ENCODE data around the gene ABCC8. TPM values are rescaled to one million over a fixed set of nuclear protein-coding genes. Genes with fewer than 3 reads are reported as not detected.
A peak's percentile ranks its signal among the peaks of the same experiment; 100 is the strongest.

Gene ABCC8
- total RNA-seq, 1 donor, result not detected

- Histone ChIP-seq H3K9me3 (ENCODE audit: low read depth, low read length) (no peaks in the 10 kb centered on the region), H3K27ac (ENCODE audit: low read depth, low read length) (peak overlapping the region; percentile 73), H2AFZ (ENCODE audit: low read length) (no peak overlapping the region), H3K4me1 (ENCODE audit: insufficient read depth, low read length) (peaks cover 7% of the 10 kb centered on the region), H3K36me3 (ENCODE audit: insufficient read depth, low read length) (no peaks in the 10 kb centered on the region), H4K20me1 (ENCODE audit: insufficient read depth, low read length) (no peaks in the 10 kb centered on the region), H3K27me3 (ENCODE audit: insufficient read depth, low read length) (no peaks in the 10 kb centered on the region), H3K4me3 (ENCODE audit: insufficient read depth, low read length) (no peak overlapping the region), H3K79me2 (ENCODE audit: insufficient read depth, low read length) (no peaks in the 10 kb centered on the region), H3K4me2 (ENCODE audit: insufficient read depth, low read length) (no peak overlapping the region)
- TF ChIP-seq, protein P1, sequence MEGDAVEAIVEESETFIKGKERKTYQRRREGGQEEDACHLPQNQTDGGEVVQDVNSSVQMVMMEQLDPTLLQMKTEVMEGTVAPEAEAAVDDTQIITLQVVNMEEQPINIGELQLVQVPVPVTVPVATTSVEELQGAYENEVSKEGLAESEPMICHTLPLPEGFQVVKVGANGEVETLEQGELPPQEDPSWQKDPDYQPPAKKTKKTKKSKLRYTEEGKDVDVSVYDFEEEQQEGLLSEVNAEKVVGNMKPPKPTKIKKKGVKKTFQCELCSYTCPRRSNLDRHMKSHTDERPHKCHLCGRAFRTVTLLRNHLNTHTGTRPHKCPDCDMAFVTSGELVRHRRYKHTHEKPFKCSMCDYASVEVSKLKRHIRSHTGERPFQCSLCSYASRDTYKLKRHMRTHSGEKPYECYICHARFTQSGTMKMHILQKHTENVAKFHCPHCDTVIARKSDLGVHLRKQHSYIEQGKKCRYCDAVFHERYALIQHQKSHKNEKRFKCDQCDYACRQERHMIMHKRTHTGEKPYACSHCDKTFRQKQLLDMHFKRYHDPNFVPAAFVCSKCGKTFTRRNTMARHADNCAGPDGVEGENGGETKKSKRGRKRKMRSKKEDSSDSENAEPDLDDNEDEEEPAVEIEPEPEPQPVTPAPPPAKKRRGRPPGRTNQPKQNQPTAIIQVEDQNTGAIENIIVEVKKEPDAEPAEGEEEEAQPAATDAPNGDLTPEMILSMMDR (IDR thresholded peaks at IDR 0.05; ENCODE audit: extremely low read depth, low read depth, low read length), result no peak
- DNase-seq (ENCODE audit: insufficient read length, low spot score, missing footprints), result peak; percentile 83
Observed at GRCh38 chr11:17343907-17344306, 132.7 kb downstream of the ABCC8 start.

DNA sequence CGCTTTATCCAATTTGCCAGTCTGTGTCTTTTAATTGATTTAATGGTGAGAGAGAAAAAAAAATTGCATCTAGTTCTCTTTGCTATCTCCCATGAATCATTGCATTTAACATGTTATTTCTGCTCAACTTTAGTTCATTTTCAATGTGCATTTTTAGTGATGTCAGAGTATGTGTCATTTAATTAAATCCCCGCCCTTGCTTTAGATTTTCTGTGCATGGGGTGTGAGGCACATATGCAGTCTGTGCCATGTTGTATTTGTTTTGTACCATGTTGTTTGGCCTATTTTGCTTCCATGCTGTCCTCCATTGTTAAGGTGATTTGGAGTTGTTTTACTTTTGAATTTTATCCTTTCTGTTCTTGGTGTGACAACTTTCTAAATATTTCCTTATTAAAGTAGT, 133.4 kb downstream of the ABCC8 start:
- no peak for DNase-seq (ENCODE audit: insufficient read length, low spot score, missing footprints)
- H3K4me2 ChIP-seq (ENCODE audit: insufficient read depth, low read length), result no peak overlapping the region
- peaks cover 7% of the 10 kb centered on the region for H3K4me1 ChIP-seq (ENCODE audit: insufficient read depth, low read length)
- H3K36me3 ChIP-seq (ENCODE audit: insufficient read depth, low read length), result no peaks in the 10 kb centered on the region
- TF ChIP-seq, protein P1 (IDR thresholded peaks at IDR 0.05; ENCODE audit: extremely low read depth, low read depth, low read length), result no peak
- H3K4me3 ChIP-seq (ENCODE audit: insufficient read depth, low read length), result no peak overlapping the region
- H3K27ac ChIP-seq (ENCODE audit: low read depth, low read length), result peak overlapping the region; percentile 73
- no peaks in the 10 kb centered on the region for H3K9me3 ChIP-seq (ENCODE audit: low read depth, low read length)
- H3K27me3 ChIP-seq (ENCODE audit: insufficient read depth, low read length), result no peaks in the 10 kb centered on the region
- no peaks in the 10 kb centered on the region for H3K79me2 ChIP-seq (ENCODE audit: insufficient read depth, low read length)
- H4K20me1 ChIP-seq (ENCODE audit: insufficient read depth, low read length), result no peaks in the 10 kb centered on the region
- H2AFZ ChIP-seq (ENCODE audit: low read length), result no peak overlapping the region

Other genes with a start within 250 kb of the ABCC8 start
- gene NUCB2, start 200.1 kb downstream of the ABCC8 start, total RNA-seq, result 109 and 114 TPM in 2 replicates
- 26.4 and 26.5 TPM in 2 replicates for gene NCR3LG1, start 125.0 kb downstream of the ABCC8 start, total RNA-seq
- under 0.01 TPM in 1 of 2 replicates, not detected in the other for gene KCNJ11, start 88.2 kb downstream of the ABCC8 start, total RNA-seq
- not detected in 2 replicates for gene USH1C, start 67.6 kb upstream of the ABCC8 start, total RNA-seq
- not detected in 2 replicates for gene OTOG, start 70.4 kb upstream of the ABCC8 start, total RNA-seq
- gene MYOD1, start 242.7 kb upstream of the ABCC8 start, total RNA-seq, result not detected in 2 replicates